SK-N-SH treated with all-trans-retinoic acid at 6 μM for 48 hours (cell line): ENCODE data around the gene CFAP299.

ENCODE experiments used
- ARNTL ChIP-seq: fragments of 450-650 bp; formaldehyde crosslinking; IDR thresholded peaks from 2 replicates; pipeline ENCODE4 v1.5.0; 2020; ENCODE audit warnings: low read depth, mild to moderate bottlenecking, moderate library complexity, borderline replicate concordance
- BACH2 ChIP-seq: fragments of 250-450 bp; sonication (Bioruptor Pico); IDR thresholded peaks from 2 replicates; pipeline ENCODE4 v1.9.0; 2021; ENCODE audit warnings: mild to moderate bottlenecking, borderline replicate concordance
- CREB5 ChIP-seq: fragments of 250-450 bp; sonication (Bioruptor Pico); IDR thresholded peaks from 2 replicates; pipeline ENCODE4 v1.5.1; 2020; ENCODE audit warnings: low read depth, mild to moderate bottlenecking, moderate library complexity
- CSDC2 ChIP-seq: fragments of 250-450 bp; sonication (Bioruptor Pico); IDR thresholded peaks from 2 replicates; pipeline ENCODE4 v1.5.0; 2020; ENCODE audit warnings: mild to moderate bottlenecking, moderate library complexity
- ISL1 ChIP-seq: fragments of 250-450 bp; sonication (Bioruptor Pico); IDR thresholded peaks from 2 replicates; pipeline ENCODE4 v2.1.2; 2022; ENCODE audit warnings: mild to moderate bottlenecking, moderate library complexity
- PATZ1 ChIP-seq: fragments of 250-450 bp; sonication (Bioruptor Pico); IDR thresholded peaks from 2 replicates; pipeline ENCODE4 v1.8.0; 2020; ENCODE audit warnings: mild to moderate bottlenecking, moderate library complexity, borderline replicate concordance
- PPARA ChIP-seq: fragments of 250-450 bp; sonication (Bioruptor Pico); IDR thresholded peaks from 2 replicates; pipeline ENCODE4 v1.5.0; 2020; ENCODE audit warnings: mild to moderate bottlenecking, borderline replicate concordance
- RARB ChIP-seq: fragments of 250-450 bp; sonication (Bioruptor Pico); IDR thresholded peaks from 2 replicates; pipeline ENCODE4 v1.8.0; 2021; ENCODE audit warnings: mild to moderate bottlenecking, moderate library complexity
- TOX ChIP-seq: fragments of 250-450 bp; sonication (Bioruptor Pico); IDR thresholded peaks from 2 replicates; pipeline ENCODE4 v1.8.0; 2021; ENCODE audit warnings: mild to moderate bottlenecking, moderate library complexity, borderline replicate concordance
- ZFP3 ChIP-seq: fragments of 250-450 bp; sonication (Bioruptor Pico); IDR thresholded peaks from 2 replicates; pipeline ENCODE4 v1.5.0; 2020; ENCODE audit warnings: mild to moderate bottlenecking, moderate library complexity
- ZFP30 ChIP-seq: fragments of 450-650 bp; formaldehyde crosslinking; IDR thresholded peaks from 2 replicates; pipeline ENCODE4 v1.5.0; 2022; ENCODE audit warnings: mild to moderate bottlenecking, moderate library complexity
- ZNF8 ChIP-seq: fragments of 450-650 bp; formaldehyde crosslinking; IDR thresholded peaks from 2 replicates; pipeline ENCODE4 v1.5.0; 2020; ENCODE audit warnings: mild to moderate bottlenecking, moderate library complexity

- TF ChIP-seq TOX (CRISPR knock-in tag): no peak
- no peak for TF ChIP-seq PATZ1
- TF ChIP-seq ZFP30 (CRISPR knock-in tag): no peak
- TF ChIP-seq BACH2: no peak
- TF ChIP-seq ZFP3 (CRISPR knock-in tag): no peak
- TF ChIP-seq CSDC2 (CRISPR knock-in tag): no peak
- no peak for TF ChIP-seq RARB (CRISPR knock-in tag)
- TF ChIP-seq ZNF8 (CRISPR knock-in tag): no peak
- TF ChIP-seq ISL1 (CRISPR knock-in tag): no peak
- TF ChIP-seq ARNTL (CRISPR knock-in tag): no peak
- TF ChIP-seq CREB5 (CRISPR knock-in tag): no peak
- TF ChIP-seq PPARA (CRISPR knock-in tag): no peak
Measured at GRCh38 chr4:80321776-80322175, 13.8 kb upstream of the CFAP299 start.
